Mesenchymal stem cell (in vitro differentiated cells and primary cell): ENCODE data around the gene NCOA1.

Source experiments
- DNase-seq: peaks from one replicate; pipeline ENCODE4 v3.0.0-alpha.2; 2013
- H2AFZ ChIP-seq: one replicate; pipeline ENCODE4 v1.6.1; 2013; ENCODE audit warnings: low read depth, mild to moderate bottlenecking, control low read depth, inconsistent platforms, low read length, moderate library complexity
- H2AK5ac ChIP-seq: 2 replicates; pipeline ENCODE4 v1.6.1; 2013; ENCODE audit warnings: low read length, moderate library complexity, mild to moderate bottlenecking, inconsistent platforms; ENCODE audit not compliant: severe bottlenecking
- H2BK120ac ChIP-seq: one replicate; pipeline ENCODE4 v1.6.1; 2013; ENCODE audit warnings: low read depth, mild to moderate bottlenecking, inconsistent platforms, low read length, moderate library complexity
- H2BK12ac ChIP-seq, 2 experiments: one replicate each; pipeline ENCODE4 v1.6.1; 2013; ENCODE audit warnings: inconsistent platforms in 2 of 2, low read length in 2 of 2, mild to moderate bottlenecking in 2 of 2, moderate library complexity in 2 of 2, control low read depth in 1 of 2
- H2BK15ac ChIP-seq: one replicate; pipeline ENCODE4 v1.6.1; 2013; ENCODE audit warnings: mild to moderate bottlenecking, low read depth, inconsistent platforms; ENCODE audit not compliant: poor library complexity, severe bottlenecking
- H2BK5ac ChIP-seq: 2 replicates; pipeline ENCODE4 v1.6.1; 2013; ENCODE audit warnings: low read depth, mild to moderate bottlenecking, low read length, control low read depth, inconsistent platforms; ENCODE audit not compliant: poor library complexity, severe bottlenecking
- H3K14ac ChIP-seq, 2 experiments: one replicate each; pipeline ENCODE4 v1.6.1; 2013; ENCODE audit warnings: inconsistent platforms in 2 of 2, low read length in 2 of 2, control low read depth in 1 of 2, mild to moderate bottlenecking in 1 of 2, moderate library complexity in 1 of 2
- H3K18ac ChIP-seq, 2 experiments: one replicate each; pipeline ENCODE4 v1.6.1; 2013; ENCODE audit warnings: inconsistent platforms in 2 of 2, low read length in 2 of 2, control low read depth in 1 of 2, low read depth in 1 of 2, mild to moderate bottlenecking in 1 of 2
- H3K23ac ChIP-seq, 2 experiments: one replicate each; pipeline ENCODE4 v1.6.1; 2013; ENCODE audit warnings: inconsistent platforms in 2 of 2, low read length in 2 of 2, mild to moderate bottlenecking in 2 of 2, moderate library complexity in 2 of 2, control low read depth in 1 of 2
- H3K27ac ChIP-seq: 2 replicates; pipeline ENCODE4 v1.5.1; 2013; ENCODE audit warnings: mild to moderate bottlenecking, moderate library complexity, low read length, control low read depth, inconsistent platforms; ENCODE audit not compliant: poor library complexity, severe bottlenecking
- H3K27me3 ChIP-seq, 2 experiments: 2 replicates each; pipeline versions ENCODE4 v1.6.1 to v1.7.0; 2013; ENCODE audit warnings: low read length in 2 of 2, mild to moderate bottlenecking in 2 of 2, moderate library complexity in 2 of 2, control low read depth in 1 of 2, inconsistent platforms in 1 of 2; ENCODE audit not compliant: control insufficient read depth in 1 of 2, insufficient read depth in 1 of 2
- H3K36me3 ChIP-seq, 2 experiments: 2 replicates each; pipeline versions ENCODE4 v1.6.1 to v1.7.0; 2013; ENCODE audit warnings: low read length in 2 of 2, control low read depth in 1 of 2, inconsistent platforms in 1 of 2, low read depth in 1 of 2, mild to moderate bottlenecking in 1 of 2; ENCODE audit not compliant: insufficient read depth in 2 of 2, control insufficient read depth in 1 of 2
- H3K4ac ChIP-seq, 2 experiments: one replicate each; pipeline ENCODE4 v1.6.1; 2013; ENCODE audit warnings: inconsistent platforms in 2 of 2, low read length in 2 of 2, mild to moderate bottlenecking in 2 of 2, moderate library complexity in 2 of 2, control low read depth in 1 of 2, low read depth in 1 of 2
- H3K4me1 ChIP-seq: 2 replicates; pipeline ENCODE4 v1.6.1; 2013; ENCODE audit warnings: low read depth, low read length, control low read depth; ENCODE audit not compliant: control insufficient read depth, insufficient read depth
- H3K4me2 ChIP-seq: 2 replicates; pipeline ENCODE4 v1.6.1; 2013; ENCODE audit warnings: low read length, mild to moderate bottlenecking, inconsistent platforms; ENCODE audit not compliant: poor library complexity, severe bottlenecking
- H3K4me3 ChIP-seq, 2 experiments: 2 replicates each; pipeline versions ENCODE4 v1.5.1 to v1.7.0; 2013; ENCODE audit warnings: low read length in 2 of 2, mild to moderate bottlenecking in 2 of 2, control low read depth in 1 of 2, low read depth in 1 of 2; ENCODE audit not compliant: insufficient read depth in 1 of 2
- H3K79me1 ChIP-seq: replicated peaks from 2 replicates; pipeline ENCODE4 v1.6.1; 2013; ENCODE audit warnings: mild to moderate bottlenecking, control low read depth, low read length, inconsistent platforms; ENCODE audit not compliant: poor library complexity, severe bottlenecking
- H3K9ac ChIP-seq: 2 replicates; pipeline ENCODE4 v1.7.0; 2013; ENCODE audit warnings: mild to moderate bottlenecking, low read length, moderate library complexity
- H3K9me3 ChIP-seq: 2 replicates; pipeline ENCODE4 v1.7.0; 2013; ENCODE audit warnings: mild to moderate bottlenecking, low read length; ENCODE audit not compliant: control insufficient read depth
- H4K8ac ChIP-seq: one replicate; pipeline ENCODE4 v1.6.1; 2013; ENCODE audit warnings: inconsistent platforms, mild to moderate bottlenecking, low read length, moderate library complexity
- H4K91ac ChIP-seq: one replicate; pipeline ENCODE4 v1.6.1; 2013; ENCODE audit warnings: mild to moderate bottlenecking, low read length, inconsistent platforms
- WGBS: methylation state at CpG from one replicate; pipeline ENCODE4 v1.1.7; 2013; ENCODE audit warnings: mixed read lengths; 5-methylcytosine and 5-hydroxymethylcytosine counted together

Gene NCOA1

GRCh38 chr2:24724111-24724775, 233.2 kb downstream of the NCOA1 start:
- Histone ChIP-seq H2BK120ac (no peak overlapping the region), H2AFZ (no peak overlapping the region), H3K79me1 (no peaks in the 10 kb centered on the region), H3K4me2 (no peak overlapping the region), H4K91ac (no peak overlapping the region), H3K27ac (no peak overlapping the region), H4K8ac (no peak overlapping the region), H3K27me3 (no peaks in the 10 kb centered on the region), H2BK5ac (no peak overlapping the region), H3K4ac (no peak overlapping the region), H3K36me3 (peaks cover 0 to 18% of the 10 kb centered on the region in 2 experiments), H3K4me3 (no peak overlapping the region), H3K14ac (no peak overlapping the region), H3K9me3 (no peaks in the 10 kb centered on the region), H2BK12ac (no peak overlapping the region), H2BK15ac (no peak overlapping the region), H3K23ac (no peak overlapping the region), H2AK5ac (no peak overlapping the region), H3K4me1 (peaks cover 2% of the 10 kb centered on the region), H3K9ac (peak overlapping the region; percentile 57), H3K18ac (no peak overlapping the region)
- WGBS, result 83% methylated on average over 2 of the region's 4 CpGs
- no peak for DNase-seq

GRCh38 chr2:24725956-24726355, 234.9 kb downstream of the NCOA1 start:
- H2BK12ac ChIP-seq, result no peak overlapping the region
- H2AFZ ChIP-seq, result no peak overlapping the region
- no peak overlapping the region for H3K14ac ChIP-seq
- H3K9ac ChIP-seq, result no peak overlapping the region
- WGBS, result no CpG with 5 or more reads among the region's 3 CpGs
- no peak overlapping the region for H3K18ac ChIP-seq
- no peak overlapping the region for H2BK5ac ChIP-seq
- H2BK15ac ChIP-seq, result no peak overlapping the region
- H3K9me3 ChIP-seq, result no peaks in the 10 kb centered on the region
- H3K4me2 ChIP-seq, result no peak overlapping the region
- peaks cover 6 to 27% of the 10 kb centered on the region in 2 experiments for H3K36me3 ChIP-seq
- no peak overlapping the region for H4K8ac ChIP-seq
- H2AK5ac ChIP-seq, result no peak overlapping the region
- H2BK120ac ChIP-seq, result no peak overlapping the region
- H3K4ac ChIP-seq, result no peak overlapping the region
- no peaks in the 10 kb centered on the region for H3K79me1 ChIP-seq
- no peak overlapping the region for H4K91ac ChIP-seq
- no peak overlapping the region for H3K4me3 ChIP-seq
- no peak for DNase-seq
- no peak overlapping the region for H3K27ac ChIP-seq
- no peak overlapping the region for H3K23ac ChIP-seq
- H3K4me1 ChIP-seq, result peaks cover 2% of the 10 kb centered on the region
- no peaks in the 10 kb centered on the region for H3K27me3 ChIP-seq

GRCh38 chr2:24730481-24730880, 239.4 kb downstream of the NCOA1 start:
- H3K4me3 ChIP-seq, result no peak overlapping the region
- H3K27ac ChIP-seq, result no peak overlapping the region
- H2BK120ac ChIP-seq, result no peak overlapping the region
- no peak overlapping the region for H3K14ac ChIP-seq
- H4K91ac ChIP-seq, result no peak overlapping the region
- peak; percentile 77 for DNase-seq
- no peak overlapping the region for H2AK5ac ChIP-seq
- no peaks in the 10 kb centered on the region for H3K79me1 ChIP-seq
- H2BK12ac ChIP-seq, result no peak overlapping the region
- H2AFZ ChIP-seq, result no peak overlapping the region
- no peak overlapping the region for H4K8ac ChIP-seq
- H3K27me3 ChIP-seq, result no peaks in the 10 kb centered on the region
- no peak overlapping the region for H3K4ac ChIP-seq
- H3K23ac ChIP-seq, result no peak overlapping the region
- H3K9me3 ChIP-seq, result no peaks in the 10 kb centered on the region
- no peak overlapping the region for H3K9ac ChIP-seq
- H3K4me1 ChIP-seq, result no peaks in the 10 kb centered on the region
- peaks cover 6 to 27% of the 10 kb centered on the region in 2 experiments for H3K36me3 ChIP-seq
- H2BK15ac ChIP-seq, result no peak overlapping the region
- H3K18ac ChIP-seq, result no peak overlapping the region
- 34% methylated on average over 6 of the region's 7 CpGs for WGBS
- no peak overlapping the region for H2BK5ac ChIP-seq
- H3K4me2 ChIP-seq, result no peak overlapping the region

- Histone ChIP-seq H3K4me2 (no peak overlapping the region), H4K91ac (no peak overlapping the region), H3K27ac (no peak overlapping the region), H3K9me3 (no peaks in the 10 kb centered on the region), H3K4me1 (no peaks in the 10 kb centered on the region), H3K4me3 (no peak overlapping the region), H4K8ac (no peak overlapping the region), H2AK5ac (no peak overlapping the region), H3K9ac (no peak overlapping the region), H3K4ac (no peak overlapping the region), H3K14ac (no peak overlapping the region), H3K36me3 (peaks cover 6 to 27% of the 10 kb centered on the region in 2 experiments), H3K27me3 (no peaks in the 10 kb centered on the region), H2BK120ac (no peak overlapping the region), H2BK5ac (no peak overlapping the region), H3K23ac (no peak overlapping the region), H2AFZ (no peak overlapping the region), H2BK15ac (no peak overlapping the region), H3K18ac (peak overlapping the region in 1 of 2 experiments; percentile 30), H2BK12ac (no peak overlapping the region), H3K79me1 (no peaks in the 10 kb centered on the region)
- DNase-seq, result no peak
Measured at GRCh38 chr2:24731040-24731439, 240.0 kb downstream of the NCOA1 start.
